HEK293 (cell line): ENCODE data around the gene ALOXE3.

Experiments used
- CTCF ChIP-seq: fragments of 450-650 bp; formaldehyde crosslinking; IDR thresholded peaks from 2 replicates; pipeline ENCODE4 v1.5.1; 2016; ENCODE audit warnings: missing biosample characterization, missing genetic modification characterization
- RBAK ChIP-seq: fragments of 450-650 bp; formaldehyde crosslinking; IDR thresholded peaks from 2 replicates; pipeline ENCODE4 v1.5.1; 2016; ENCODE audit warnings: missing biosample characterization, missing genetic modification characterization
- ZBTB7A ChIP-seq: fragments of 450-650 bp; formaldehyde crosslinking; IDR thresholded peaks from 2 replicates; pipeline ENCODE4 v1.5.1; 2016; ENCODE audit warnings: low read depth, missing biosample characterization, missing genetic modification characterization
- ZNF146 ChIP-seq: fragments of 450-650 bp; formaldehyde crosslinking; IDR thresholded peaks from 2 replicates; pipeline ENCODE4 v1.5.1; 2016; ENCODE audit warnings: missing biosample characterization, missing genetic modification characterization
- ZNF335 ChIP-seq: fragments of 450-650 bp; formaldehyde crosslinking; conservative IDR thresholded peaks from 2 replicates; pipeline ENCODE4 v1.5.1; 2016; ENCODE audit warnings: missing biosample characterization, missing genetic modification characterization
- ZNF585B ChIP-seq: fragments of 450-650 bp; formaldehyde crosslinking; IDR thresholded peaks from 2 replicates; pipeline ENCODE4 v1.5.1; 2016; ENCODE audit warnings: missing biosample characterization, missing genetic modification characterization
- TF ChIP-seq, protein P1 (sequence below): sonication (generic); formaldehyde crosslinking; IDR thresholded peaks from 2 replicates; pipeline ENCODE4 v1.8.1; 2022; ENCODE audit warnings: mild to moderate bottlenecking, moderate library complexity, missing genetic modification reagents

DNA sequence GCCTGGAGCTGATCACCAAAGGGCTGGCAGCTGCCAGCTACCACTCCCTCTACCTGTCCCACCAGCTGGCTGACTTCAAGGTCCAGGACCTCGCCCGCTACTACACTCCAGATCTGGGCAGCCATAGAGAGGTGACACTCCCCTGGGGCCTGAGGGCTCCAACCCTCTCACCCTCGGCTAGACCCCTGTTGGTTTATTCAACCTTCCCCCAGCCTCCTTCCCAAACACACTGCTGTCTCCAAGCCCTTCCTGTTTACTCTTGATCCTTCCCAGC is 48.8 kb downstream of the ALOXE3 start:
- TF ChIP-seq ZBTB7A (tag by site-specific recombination) (no peak), CTCF (no peak), ZNF585B (no peak), RBAK (tag by site-specific recombination) (no peak), ZNF146 (tag by site-specific recombination) (no peak), ZNF335 (tag by site-specific recombination) (no peak)
- TF ChIP-seq, protein P1, sequence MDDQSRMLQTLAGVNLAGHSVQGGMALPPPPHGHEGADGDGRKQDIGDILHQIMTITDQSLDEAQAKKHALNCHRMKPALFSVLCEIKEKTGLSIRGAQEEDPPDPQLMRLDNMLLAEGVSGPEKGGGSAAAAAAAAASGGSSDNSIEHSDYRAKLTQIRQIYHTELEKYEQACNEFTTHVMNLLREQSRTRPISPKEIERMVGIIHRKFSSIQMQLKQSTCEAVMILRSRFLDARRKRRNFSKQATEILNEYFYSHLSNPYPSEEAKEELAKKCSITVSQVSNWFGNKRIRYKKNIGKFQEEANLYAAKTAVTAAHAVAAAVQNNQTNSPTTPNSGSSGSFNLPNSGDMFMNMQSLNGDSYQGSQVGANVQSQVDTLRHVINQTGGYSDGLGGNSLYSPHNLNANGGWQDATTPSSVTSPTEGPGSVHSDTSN (CRISPR knock-in tag): no peak
